Ishikawa (cell line): Measurements from ENCODE around the gene CPVL.

Source experiments
- CEBPB ChIP-seq: IDR thresholded peaks from 2 replicates; pipeline ENCODE4 v1.6.1; 2012
- FOXM1 ChIP-seq: IDR thresholded peaks from 2 replicates; pipeline ENCODE4 v1.6.1; 2012; ENCODE audit warnings: low read depth, borderline replicate concordance
- RAD21 ChIP-seq: IDR thresholded peaks from 2 replicates; pipeline ENCODE4 v1.6.1; 2012; ENCODE audit warnings: low read depth
- TAF1 ChIP-seq: IDR thresholded peaks from 2 replicates; pipeline ENCODE4 v1.6.1; 2012; ENCODE audit warnings: low read depth, mild to moderate bottlenecking
- TCF12 ChIP-seq: IDR thresholded peaks from 2 replicates; pipeline ENCODE4 v1.6.1; 2012; ENCODE audit warnings: low read depth

- TF ChIP-seq RAD21: no peak
- no peak for TF ChIP-seq TCF12
- TF ChIP-seq CEBPB: no peak
- TF ChIP-seq TAF1: no peak
- no peak for TF ChIP-seq FOXM1
Measured at GRCh38 chr7:29007127-29007526, 139.2 kb downstream of the CPVL start.
